HG02938 (cell line): ENCODE data around the gene VPS72.

Experiments used
- ATAC-seq: cut with Tn5 transposase; IDR thresholded peaks from one replicate; pipeline ENCODE4 v1.9.1; 2021; ENCODE audit warnings: mild to moderate bottlenecking, moderate library complexity; ENCODE audit not compliant: unreplicated experiment

Gene VPS72

DNA sequence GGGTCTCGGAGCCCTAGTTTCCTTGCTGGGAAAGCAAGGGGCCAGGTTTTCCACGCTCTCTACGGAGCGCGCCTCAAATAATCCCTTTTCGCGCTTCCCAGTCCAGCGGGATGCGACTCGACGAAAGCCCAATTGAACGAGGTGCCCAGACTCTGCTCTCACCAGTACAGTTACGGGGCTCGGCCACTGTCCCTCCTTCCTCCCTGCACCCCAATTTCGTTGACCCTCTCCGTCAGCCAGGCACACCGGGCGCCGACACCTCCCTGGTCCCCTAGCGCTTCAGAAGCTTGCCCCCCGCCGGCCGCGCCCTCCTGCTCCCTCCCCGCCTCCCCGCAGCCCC lies 44.0 kb downstream of the VPS72 start:
- ATAC-seq = no peak

- ATAC-seq = no peak
These were observed 44.5 kb downstream of the VPS72 start for GRCh38 chr1:151145304-151146071.

GRCh38 chr1:151144474-151145303 lies 45.3 kb downstream of the VPS72 start:
- ATAC-seq = no peak

GRCh38 chr1:151143986-151144385 lies 46.0 kb downstream of the VPS72 start:
- ATAC-seq = no peak

DNA sequence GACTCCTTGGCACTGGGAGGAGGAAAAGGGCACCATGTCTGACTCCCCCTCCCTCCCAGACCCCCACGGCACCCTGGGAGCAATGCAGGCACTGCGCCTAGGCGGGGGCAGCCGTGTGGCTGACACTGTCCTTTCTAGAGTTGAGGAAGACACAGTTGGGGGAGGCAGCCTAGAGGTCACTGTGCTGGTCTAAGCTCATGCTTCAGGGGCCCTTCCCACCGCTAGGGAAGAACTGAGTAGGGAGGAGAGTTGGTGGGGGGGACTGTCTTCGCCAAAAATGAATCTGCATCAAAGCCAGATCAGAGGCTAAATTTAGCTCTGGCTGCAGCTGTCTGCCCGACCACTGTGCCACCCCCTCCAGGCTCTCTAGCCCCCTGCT lies 47.0 kb downstream of the VPS72 start:
- no peak for ATAC-seq

DNA sequence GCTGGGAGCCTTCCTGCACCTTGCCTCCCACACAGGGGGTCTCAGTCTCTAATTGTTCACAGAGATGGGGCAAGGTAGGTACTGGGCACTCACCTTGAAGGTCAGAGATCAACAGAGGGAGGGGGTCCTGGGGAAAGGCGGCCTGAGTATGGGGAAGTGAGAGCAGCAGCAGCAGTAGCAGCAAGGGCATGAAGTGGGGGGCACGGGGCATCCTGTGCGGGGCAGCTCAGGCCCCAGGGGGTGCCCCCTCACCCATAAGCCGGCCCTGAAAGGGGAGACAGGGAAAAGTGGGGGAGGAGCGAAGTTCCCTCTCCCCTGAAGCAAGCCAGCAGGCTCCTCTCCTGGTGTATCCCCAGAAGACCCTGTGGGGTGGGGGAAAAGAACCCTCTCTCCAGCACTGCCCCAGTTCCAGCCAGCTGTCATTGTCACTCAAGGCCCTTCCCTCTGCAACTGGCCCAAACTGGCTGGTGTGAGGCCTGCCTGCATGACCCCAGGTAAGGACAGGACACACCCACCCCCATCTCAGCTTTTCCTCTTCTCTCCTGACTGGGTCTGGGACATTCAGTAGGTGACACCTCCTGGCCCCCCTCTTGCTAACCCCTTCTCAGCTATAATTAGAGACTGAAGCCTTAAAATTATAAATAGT lies 47.5 kb downstream of the VPS72 start:
- no peak for ATAC-seq

DNA sequence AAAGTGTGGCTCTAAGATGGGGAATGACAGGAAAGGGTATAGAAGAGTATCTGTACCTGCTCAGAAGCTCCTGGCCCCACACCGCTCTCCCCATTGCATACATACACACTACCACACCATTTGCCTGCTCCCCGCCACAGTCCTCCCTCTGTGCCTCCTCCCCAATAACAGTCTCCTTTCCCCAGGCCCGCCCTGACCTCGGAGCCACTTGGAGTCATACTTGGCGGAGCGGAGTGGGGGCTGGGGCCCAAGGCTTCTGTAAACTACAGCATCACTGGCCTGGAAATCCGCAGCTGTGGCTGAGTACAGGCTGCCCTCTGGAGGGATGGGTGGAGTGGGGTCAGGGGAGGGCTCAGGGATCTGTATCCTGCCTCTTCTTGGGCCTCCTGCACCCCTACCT lies 52.2 kb downstream of the VPS72 start:
- ATAC-seq = no peak

DNA sequence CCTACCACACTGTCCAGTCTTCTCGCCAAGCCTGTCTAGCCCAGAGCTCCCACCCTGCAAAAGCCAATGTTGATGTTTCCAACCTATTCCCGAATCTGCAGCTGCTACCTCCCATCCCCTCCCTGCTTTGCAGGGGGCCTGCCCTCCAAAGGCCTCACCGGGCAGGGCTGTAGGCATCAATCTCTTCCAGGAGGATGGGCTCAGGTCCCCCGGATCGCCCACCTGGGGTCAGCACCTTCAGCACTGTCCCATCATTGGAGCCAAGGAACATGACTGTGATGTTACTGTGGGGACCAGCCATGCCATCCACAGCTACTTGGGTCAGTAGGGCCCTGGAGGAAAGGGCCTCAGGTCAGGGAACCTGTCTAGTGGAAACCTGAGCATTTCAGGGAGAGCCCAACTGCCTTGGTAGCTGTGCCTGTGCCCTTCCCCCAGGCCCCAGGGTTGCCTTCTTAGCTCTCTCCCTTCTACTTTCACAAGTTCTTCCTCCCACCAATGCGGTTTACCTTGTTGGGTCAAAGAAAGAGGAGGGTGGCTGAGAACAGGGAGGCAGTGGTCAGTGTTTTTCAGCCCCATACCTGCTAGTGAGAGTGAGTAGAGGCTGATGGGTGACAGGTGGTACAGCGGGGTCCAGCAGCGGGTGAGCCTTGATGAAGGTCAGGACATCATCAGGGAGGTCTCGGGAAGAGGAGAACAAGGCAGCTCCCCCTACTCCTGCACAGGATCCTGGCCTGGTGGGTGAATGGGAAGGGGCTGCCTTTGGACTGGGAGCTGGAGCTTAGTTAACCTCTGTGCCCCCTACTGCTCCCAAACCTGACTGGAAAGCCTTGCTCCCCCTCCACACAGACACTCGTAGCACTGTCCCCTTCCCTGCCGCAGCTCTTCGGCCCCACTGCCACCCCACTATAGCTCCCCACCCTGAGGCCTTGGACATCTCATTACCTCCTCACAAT lies 54.3 kb downstream of the VPS72 start:
- ATAC-seq = no peak

DNA sequence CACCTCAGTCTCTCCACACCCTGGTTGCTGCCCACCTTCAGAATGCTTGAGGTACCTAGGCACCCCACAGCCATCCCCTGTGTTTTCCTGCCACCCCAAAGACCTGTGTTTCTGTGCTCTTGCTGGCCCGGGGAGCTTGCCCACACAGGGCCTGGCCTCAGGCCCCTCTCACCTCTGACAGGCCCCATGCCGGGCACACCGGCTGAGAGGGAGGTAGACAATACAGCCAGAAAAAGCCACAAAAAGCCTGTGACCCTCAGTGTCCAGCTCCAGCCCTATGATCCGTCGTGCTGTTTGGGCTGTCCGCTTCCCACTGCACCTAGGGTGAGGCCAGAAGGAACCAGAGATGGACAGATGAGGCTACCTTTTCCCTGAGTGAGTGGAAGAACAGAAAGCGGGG lies 55.0 kb downstream of the VPS72 start:
- no peak for ATAC-seq

DNA sequence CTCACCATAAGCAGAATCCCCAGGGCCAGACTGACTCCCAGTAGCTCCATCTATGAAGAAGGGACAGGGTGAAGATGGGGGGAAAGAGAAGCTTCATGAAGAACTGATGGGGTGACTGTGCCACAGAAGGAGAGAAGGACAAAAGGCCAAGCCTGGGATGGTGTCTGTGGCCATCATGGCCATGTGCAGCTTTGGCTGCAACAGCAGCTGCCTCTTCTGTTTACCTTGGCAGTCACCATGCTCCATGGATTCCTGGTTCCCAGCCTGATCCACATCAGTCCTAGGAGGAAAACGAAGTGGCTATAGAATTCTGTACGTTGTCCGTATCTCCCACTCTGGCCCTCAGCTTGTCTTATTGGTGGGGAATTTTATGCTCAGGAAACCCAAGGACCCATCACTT lies 55.6 kb downstream of the VPS72 start:
- no peak for ATAC-seq

DNA sequence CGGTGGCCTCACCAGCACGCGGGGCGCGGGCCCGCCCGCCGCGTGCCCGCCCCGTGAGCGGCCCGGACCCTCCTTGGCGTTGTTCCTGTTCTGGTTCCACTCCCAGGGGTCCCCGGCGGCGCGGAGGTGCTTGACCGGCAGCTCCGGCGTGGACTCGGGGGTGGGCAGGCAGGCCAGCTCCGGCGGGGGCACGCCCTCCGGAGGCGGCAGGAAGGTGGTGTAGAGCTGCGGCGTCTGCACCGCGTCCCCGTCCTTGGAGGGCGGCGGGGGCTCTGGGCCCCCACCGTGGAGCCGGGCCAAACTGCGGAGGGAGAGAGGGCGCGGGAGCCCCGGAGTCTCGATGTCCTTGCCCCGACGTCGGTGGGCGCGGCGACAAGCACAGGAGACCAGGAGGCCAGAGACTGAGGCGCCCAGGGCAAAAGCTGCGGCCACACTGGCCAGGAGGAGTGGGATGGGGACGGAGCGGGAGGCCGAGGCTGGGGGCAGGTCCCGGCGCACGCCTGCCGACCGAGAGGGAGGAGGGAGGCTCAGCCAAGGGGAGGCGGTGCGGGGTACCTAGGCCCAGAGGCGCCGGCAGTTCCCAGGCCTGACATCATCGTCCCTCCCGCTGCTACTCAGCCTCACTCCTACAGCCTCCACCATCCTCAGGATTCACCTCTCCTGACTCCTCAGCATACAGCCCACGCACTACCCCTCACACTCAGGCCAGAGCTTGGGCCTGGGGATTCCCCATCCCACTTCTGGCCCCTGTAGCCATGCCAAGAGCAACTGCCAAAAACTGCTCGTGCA lies 56.8 kb downstream of the VPS72 start:
- ATAC-seq = no peak

DNA sequence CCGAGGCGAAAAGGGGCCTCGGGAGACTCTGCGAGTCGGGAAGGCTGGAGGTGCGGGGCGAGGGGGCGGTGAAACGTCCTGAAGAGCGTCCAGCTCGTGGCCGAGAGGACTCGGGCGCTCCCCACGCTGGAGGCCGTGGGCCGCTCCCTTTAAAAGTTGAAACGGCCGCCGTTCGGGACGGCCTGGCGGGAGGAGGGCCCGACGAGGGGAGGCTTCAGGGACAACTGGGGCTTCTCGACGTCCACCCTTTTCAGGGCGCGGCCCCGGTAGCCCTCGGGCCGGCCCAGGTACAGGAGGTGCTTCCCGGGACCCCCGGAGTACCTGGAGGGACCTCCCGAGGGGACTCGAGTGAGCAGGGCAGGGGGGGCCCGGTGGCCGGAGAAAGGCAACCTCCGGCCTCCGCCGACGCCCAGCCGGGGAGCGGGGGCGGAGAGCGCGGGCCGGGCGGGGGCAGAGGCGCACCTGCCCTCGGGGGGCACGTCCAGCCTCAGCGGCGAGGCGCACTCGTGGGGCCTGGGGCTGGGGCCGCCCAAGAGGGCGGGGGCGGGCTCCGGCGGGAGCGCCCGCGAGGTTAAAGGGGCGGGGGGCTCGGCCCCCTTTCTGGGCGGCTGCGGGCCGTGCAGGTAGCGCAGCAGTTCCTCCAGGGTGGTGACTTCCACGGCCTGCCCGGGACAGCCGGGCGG lies 57.5 kb downstream of the VPS72 start:
- no peak for ATAC-seq

DNA sequence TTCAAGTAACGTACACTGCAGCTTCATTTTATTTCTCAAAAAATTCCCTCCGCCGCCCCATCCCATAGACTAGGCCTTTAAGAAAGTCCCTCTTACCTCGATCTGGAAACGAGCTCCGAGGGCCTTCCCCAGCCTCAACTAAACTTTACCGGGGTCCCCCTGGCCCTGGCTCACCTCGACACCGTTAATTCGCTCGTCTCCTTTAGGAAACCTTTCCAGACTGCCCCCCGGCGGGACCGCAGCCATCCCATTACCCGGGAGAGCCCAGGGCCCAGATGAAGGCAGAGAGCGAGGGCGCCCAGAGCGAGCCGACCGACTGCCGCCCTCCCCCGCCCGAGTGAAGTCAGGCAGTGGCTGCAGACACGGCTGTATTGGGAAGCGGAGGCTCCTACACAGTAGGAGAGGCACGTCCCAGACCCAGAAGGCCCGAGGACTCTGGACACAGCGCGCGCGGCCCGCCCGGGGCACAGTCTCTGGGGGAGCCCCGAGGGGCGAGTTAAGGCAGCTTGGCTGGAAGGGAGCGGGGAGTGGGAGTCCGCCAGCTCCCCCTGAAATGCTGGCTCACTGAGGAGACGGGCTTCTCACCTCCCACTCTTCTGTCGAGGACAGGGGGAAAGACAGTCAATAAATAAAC lies 58.2 kb downstream of the VPS72 start:
- ATAC-seq = no peak

DNA sequence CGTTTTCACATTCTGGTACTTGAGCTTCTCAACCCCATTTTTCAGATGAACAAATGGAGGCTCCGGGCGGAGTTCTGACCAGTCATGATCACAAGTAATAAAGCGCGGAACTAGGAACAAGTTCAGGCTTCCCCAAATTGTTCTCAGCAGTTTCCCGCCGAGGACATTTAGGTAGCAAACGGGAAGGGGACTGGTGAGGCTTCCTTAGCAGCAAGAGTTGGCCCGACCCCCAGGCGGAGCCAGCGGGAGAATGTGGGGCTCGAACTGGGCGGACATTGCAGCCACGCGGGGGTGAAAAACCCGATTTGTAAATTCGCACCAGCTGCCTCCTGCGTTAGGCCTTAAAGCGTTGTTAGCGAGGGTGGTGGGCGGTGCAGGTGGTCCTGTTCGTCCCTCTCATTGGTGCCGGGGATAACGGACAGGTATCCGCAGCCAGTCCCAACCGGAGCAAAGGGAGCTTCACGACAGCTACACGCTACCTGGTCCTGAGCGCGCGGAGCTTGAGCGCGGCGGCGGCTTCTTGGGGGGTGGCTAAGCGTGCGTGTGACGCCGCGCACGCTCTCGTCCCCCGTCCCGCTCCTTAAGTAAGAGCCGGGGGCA lies 58.9 kb downstream of the VPS72 start:
- no peak for ATAC-seq

DNA sequence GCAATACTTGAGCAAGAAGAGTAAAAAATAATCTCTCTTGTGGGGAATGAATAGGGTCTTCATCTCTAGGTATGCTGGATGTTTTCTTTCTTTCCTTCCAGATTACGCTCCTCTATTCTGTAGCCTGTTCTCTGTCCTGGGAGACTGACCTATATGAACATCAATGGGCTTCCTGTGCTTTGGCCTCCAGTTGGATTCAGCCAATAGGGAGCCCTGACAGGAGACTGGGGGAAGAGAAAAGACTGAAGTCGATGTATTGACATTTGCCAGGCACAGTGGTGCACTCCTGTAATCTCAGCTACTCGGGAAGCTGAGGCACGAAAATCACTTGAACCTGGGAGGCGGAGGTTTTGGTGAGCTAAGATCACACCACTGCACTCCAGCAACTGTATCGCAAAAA lies 61.2 kb downstream of the VPS72 start:
- ATAC-seq = no peak
